ENCODE measurements around the gene LRP2.

Gene LRP2

DNA sequence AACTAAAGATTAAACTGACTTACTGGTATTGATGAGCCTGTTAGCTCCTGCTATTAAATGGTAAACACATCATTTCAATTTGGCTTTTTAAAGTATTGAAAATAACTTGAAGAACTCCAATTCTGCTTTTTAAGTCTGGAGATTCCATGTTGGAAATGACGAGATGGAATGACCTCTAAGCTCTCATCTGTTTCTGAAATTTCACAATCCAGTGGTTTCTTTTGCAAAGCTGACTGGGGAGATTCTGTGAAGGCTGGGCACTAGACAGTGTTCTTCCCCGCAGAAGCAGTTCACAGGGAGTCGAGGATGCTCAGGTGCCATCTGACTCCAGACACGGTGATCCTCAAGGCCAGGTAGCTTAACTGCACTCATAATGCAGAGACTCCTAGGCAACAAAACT is 248.3 kb downstream of the LRP2 start:
- DNase-seq = no peak

DNA sequence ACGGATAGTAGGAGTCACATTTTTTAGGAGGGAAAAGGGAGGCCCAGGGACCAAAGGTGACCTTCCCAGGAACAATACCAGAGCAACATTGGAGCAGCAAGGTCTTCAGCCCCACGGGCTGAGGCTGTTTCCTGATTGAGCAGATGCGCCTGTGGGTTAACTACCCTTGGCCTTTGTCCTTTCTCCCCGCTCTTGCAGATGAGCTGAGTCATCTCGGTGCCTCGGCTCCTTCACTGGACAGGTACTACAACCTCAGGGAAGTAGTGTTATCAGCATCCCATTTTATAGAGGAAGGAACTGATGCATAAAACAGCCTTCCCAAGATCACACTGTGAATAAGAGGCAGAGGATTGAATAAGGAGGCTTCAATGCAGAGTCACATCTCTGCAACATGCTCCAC is 249.5 kb downstream of the LRP2 start:
- no peak for DNase-seq

- no peak for DNase-seq
Measured at GRCh38 chr2:169110916-169111315, 251.4 kb downstream of the LRP2 start.

DNA sequence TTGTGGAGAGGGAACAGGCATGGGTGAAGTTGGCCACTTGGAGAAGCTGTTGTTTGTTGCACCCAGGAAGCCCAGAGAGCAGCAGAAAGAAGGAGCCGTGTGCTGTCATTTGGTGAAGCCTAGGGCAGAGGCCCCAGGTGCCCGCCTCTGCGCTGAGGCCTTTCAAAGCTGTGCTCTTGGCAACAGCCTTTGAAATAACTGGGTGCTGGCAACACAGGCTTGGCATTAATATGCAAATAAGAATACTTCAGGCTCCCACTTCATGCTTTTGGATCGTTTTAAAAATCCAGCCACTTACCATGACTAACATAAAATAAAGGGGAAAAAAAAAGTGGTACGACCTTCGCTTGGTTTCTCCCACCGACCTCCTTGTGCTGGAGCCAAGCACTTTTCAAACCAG is 251.9 kb downstream of the LRP2 start:
- DNase-seq = no peak

- peak; percentile 81 for DNase-seq
Measured at GRCh38 chr2:169109502-169110409, 252.6 kb downstream of the LRP2 start.

GRCh38 chr2:169108099-169108884 is 254.0 kb downstream of the LRP2 start:
- DNase-seq = no peak

DNA sequence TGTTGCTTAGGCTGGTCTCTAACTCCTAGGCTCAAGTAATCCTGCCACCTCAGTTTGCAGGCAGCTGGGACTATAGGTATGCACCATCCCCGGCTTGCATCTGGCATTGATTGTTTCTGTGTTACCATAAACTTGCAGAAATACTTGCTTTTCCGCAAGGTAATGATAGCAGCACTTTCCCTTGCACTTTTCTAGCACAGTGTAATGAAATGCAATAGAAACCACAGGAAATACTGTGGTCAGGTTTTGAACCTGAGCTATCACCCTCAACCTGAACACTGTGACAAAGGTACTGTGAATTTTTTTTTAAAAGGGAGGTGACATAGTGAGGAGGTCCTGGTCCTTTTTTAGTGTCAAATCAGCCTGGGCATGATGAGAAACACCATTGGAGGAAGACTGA is 254.7 kb downstream of the LRP2 start:
- no peak for DNase-seq

DNA sequence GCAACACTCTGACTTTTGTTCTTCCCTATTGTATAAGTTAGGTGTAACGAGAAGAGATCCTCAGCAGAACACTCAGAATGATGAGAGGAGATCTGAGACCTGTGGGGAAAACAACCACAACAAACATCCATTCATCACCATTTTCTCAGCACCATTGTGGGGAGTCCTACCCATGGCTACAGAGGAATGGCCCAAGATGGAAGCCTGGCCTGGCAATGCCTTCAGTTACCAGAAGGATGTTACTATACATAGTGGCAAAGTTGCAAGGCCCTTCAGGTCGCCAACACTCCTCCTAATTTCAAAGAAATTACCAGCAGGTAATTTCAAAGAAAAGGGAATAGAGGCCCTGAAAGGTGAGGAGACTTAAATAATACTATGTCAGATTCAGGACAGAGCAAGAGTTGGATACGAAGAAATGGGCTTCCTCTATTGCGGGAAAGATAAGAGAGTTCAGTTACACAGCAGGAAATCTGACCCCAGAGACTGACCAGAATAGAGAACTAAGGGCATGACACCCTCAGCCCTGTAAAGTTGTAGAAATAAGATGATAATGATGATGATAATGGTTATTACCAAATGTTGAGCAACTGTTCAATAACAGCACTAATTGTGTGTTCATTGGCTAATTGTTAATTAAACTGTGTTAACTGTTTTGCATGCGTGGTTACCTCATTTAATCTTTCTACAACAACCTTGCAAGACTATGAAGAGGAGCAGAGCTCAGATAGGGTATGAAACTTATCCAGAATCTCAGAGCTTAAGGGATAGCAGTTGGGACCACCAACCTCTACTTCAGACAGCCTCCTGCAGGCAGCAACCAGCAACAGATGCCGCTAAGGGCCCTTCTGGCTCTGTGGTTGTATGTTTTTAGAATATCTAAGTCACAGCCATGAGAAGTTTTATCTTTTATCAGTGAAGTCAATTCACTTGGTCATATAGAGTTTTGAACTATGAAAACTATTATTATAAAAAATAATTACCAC is 255.5 kb downstream of the LRP2 start:
- DNase-seq = no peak

DNA sequence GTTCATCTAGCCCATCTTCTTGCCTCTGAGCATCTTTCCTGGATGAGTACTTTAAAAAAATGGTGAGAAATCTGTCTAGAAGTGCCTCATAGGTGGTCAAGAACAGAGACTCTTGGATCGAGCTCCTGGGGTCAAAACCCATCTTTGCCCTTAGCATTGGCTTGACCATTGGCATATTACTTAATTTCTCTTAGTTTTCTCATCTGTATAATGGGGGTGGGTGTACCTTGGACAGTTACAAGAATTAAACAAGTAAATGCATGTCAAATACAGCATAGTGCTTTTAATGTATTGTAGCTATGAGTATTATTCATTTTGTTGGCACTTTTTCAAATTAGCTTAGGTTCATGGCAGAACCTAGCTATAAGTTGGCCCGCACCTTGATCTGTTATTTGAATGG is 256.2 kb downstream of the LRP2 start:
- no peak for DNase-seq

GRCh38 chr2:169105476-169105875 is 256.9 kb downstream of the LRP2 start:
- no peak for DNase-seq

GRCh38 chr2:169104848-169105247 is 257.5 kb downstream of the LRP2 start:
- no peak for DNase-seq

- no peak for DNase-seq
Measured at GRCh38 chr2:169095621-169096105, 266.7 kb downstream of the LRP2 start.

DNA sequence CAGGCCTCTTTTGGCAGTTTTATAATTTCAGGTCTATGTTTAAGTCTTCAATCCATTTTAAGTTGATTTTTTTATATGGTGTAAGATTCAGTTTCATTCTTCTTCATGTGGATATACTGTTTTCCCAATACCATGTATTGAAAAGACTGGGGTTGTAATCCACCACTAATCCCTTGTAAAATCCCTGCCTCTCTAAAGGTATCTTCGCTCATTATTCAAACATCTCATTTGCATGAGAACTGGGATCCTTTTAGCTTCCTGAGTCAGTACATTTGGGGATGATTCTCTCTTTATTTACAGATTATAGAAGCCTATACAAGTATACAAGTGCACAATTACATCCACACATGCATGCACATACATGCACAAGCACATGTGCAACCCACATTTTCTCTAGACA is 267.7 kb downstream of the LRP2 start:
- DNase-seq = no peak

GRCh38 chr2:169093535-169093934 is 268.8 kb downstream of the LRP2 start:
- no peak for DNase-seq

DNA sequence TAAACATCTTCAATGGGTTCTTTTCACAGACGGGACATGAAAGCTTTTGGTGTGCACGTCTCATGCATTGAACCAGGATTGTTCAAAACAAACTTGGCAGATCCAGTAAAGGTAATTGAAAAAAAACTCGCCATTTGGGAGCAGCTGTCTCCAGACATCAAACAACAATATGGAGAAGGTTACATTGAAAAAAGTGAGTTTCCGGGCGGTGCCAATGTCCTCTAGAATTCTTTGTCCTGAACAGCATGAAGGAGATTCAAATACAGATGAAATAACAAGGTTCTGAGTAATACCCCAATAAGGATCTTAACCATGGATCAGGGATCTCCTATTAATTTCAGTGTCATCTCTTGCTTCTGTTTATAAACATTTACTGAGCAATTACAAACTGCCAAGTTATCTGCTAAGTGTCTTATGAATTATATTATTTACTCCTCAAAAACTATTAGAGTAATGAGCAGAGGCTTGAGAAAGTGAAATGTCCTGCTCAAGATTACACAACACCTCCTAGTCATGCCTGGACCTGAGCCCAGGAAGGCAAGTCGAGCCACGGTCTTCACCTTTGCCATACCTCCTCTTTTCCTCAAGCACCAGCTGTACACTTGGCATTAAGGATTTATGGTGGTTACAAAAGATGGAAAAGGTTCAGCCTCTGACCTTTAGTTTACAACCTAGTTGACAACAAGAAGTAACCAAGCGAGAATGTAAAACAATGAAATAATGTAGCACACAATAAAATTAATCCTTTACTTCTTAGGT is 270.4 kb downstream of the LRP2 start:
- no peak for DNase-seq

- DNase-seq = no peak
Measured at GRCh38 chr2:169091256-169091655, 271.1 kb downstream of the LRP2 start.

DNA sequence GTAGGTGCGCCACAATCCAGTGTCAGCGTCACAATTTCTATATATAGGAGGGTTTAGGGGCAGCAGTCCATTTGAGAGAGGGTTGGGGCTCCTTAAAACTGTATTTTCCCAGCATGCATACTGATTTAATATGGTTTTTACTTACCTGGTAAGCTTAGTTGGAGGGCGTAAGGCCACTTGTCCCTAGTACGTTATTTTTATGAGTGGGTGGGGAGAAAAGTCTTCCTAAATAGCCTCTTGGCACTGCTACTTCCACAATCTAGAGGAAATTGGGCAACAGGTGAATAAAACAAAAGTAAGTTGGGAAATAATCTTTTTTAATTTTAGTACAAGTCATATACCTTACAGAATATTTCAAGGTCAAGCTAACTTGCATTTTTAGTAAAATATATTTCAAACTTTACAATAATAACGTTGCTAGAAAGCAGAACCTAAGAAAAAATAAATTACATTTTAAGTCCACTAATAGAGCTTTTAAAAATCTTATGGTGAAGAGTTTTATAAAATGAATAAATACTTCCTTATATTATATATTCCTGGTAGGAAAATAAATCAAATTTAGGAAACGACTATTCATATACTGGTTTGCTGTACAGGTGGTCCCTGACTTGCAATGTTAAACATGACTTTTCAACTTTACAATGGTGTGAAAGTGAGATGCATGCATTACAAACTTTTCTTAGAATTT is 272.1 kb downstream of the LRP2 start:
- DNase-seq = no peak

- DNase-seq = no peak
Measured at GRCh38 chr2:169089182-169089581, 273.2 kb downstream of the LRP2 start.

GRCh38 chr2:169087757-169088379 is 274.5 kb downstream of the LRP2 start:
- no peak for DNase-seq

DNA sequence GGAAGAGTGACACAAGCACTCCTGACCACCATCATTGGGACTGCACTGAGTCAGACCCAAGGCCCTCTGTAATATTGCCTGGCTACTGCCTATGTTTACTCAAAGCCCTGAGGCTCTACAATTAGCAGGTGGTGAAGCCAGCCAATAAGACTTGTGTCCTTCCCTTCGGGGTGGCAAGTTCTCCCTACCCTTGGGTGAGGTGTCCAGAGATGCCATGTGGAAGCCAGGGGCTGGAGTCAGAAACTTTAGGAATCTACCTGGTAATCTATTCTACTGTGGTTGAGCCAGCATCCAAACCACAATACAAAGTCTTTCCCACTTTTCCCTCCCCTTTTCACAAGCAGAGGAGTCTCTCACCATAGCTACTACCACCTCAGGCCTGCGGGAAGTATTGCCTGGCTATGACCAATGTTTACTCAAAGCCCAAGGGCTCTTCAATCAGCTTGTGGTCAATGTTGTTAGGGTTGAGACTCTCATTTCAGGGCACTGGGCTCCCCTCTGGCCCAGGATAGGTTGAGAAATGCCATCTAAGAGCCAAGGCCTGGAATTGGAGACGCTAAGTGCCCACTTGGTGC is 275.4 kb downstream of the LRP2 start:
- no peak for DNase-seq

Measured in stimulated activated CD4-positive, alpha-beta T cell treated with anti-CD3 and anti-CD28 coated beads, Interleukin-4, amount 100 ng/mL, for 24 hours (primary cell).